G401.6 (cell line): ENCODE data around the gene NDRG3.
"Not testable (repeated sequence)": the region's sequence is repeated elsewhere in the genome, so short reads cannot be mapped to it uniquely, and the experiment has no call there.

Experiments
- FAIRE-seq: peaks from 2 replicates; lab custom pipeline; 2012; peaks lifted over from hg19 to GRCh38; lab: Jason Lieb, UNC

NDRG3 gene

DNA sequence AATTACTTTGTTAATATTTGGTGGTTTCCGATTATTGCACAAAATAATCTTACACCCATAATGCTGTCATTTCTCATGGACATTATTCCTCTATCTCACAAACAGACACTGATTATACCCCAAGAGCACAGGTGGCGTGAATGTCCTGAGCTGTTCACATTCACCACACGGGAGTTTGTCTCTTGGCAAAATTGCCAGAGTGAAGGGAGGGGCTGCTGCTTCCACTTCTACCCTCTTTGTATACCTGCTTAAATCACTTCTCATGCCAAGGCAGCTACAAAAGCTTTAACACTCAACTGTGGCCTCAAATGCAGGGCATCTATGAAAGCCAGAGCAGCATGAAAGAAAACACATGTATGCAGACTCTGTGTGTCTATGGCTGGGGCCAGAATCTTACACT, 58.0 kb downstream of the NDRG3 start:
- no peak for FAIRE-seq

GRCh38 chr20:36686944-36687343, 58.9 kb downstream of the NDRG3 start:
- FAIRE-seq, result no peak

DNA sequence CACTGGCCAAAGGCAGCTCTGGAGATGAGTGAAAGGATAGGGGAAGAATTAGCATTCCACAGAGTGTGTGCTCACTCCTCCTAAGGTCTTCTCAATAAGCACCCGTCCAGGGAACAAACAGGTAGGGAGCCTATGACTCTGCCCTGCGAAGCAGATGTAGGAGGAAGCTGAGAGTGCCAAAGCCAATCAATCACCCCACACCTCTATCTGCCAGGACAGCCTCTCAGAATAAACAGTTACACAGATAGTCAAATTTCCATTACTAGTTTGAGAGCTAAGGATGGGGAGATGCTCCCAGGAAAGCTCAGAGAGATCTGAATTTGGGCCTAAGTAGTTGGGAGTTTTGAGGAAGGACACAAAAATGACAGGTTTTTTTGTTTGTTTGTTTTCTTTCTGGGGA, 59.4 kb downstream of the NDRG3 start:
- FAIRE-seq, result no peak

DNA sequence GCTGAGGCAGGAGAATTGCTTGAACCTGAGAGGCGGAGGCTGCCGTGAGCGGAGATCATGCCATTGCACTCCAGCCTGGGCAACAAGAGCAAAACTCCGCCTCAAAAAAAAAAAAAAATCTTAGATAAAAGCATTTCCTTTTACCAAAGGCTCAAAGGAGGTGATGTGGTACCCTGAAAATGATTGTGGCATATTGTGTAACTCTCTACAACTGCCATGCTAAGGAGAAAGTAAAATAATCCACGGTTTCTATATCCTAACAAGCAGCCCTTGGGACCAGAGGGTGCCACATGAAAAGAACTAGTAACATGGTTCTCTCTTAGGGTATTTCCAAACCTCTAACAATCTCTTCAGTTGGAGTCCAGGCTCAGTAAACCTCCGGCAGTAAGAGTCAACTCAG, 61.1 kb downstream of the NDRG3 start:
- no peak for FAIRE-seq

- FAIRE-seq, result no peak
These were observed 63.6 kb downstream of the NDRG3 start for GRCh38 chr20:36682311-36682710.

DNA sequence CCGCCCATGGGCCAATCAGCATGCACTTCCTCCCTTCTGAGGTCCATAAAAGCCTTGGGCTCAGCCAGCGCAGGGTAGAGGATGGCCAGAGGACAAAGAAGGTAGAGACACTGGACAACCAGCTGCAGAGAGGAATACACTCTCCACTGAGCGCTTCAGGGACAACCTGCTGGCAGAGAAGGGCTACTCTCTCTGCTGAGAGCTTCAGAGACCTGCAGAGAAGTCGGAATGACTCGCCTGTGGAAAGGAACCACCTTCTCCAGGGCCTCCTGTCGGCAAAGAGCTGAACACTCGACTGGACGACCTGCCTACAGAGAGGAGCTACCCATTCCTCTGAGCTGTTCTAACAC, 68.5 kb downstream of the NDRG3 start:
- FAIRE-seq, result no peak

DNA sequence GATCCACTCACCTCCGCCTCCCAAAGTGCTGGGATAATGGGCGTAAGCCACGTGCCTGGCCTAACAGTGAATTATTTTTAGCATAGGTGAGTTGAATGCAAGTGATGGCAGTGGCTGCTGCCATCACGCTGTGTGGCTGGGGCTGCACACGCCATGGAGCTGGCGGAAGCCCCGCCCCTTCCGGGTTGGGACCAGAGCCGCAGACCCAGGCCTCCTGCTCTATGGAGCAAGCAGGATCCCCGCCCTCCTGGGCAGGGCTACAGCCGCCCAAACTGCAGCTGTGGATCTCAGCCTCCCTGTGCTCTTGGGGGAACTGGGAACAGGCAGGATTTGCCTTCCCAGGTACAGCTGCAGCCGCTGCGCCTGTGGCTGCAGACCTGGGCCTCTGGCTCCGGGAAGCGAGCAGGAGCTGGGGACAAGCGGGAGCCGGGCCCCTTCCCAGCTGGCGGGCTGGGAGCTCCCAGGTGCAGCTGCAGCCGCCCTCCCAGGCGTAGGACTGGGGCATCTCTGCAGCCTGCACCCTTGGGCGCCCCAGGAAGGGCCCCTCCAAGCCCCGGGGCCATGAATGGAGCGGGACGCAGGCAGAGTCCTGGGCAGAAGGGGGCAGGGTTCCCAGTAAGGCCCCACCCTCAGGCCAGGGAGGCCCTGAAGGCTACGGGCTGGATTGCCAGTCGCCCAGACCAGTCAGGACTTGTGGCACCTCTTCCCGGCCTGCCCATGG, 69.0 kb downstream of the NDRG3 start:
- FAIRE-seq, result no peak

DNA sequence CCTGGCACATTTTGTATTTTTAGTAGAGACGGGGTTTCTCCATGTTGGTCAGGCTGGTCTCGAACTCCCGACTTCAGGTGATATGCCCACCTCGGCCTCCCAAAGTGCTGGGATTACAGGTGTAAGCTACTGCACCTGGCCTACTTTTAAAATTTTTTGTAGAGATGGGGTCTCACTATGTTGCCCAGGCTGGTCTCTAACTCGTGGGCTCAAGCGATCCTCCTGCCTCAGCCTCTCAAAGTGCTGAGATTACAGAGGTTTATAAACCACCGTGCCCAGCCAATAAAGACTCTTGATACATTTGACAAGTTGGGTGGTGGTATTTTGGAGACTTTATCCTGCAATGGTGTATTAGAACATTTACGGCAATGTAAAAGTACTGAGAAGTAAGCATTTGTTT, 70.3 kb downstream of the NDRG3 start:
- not testable (repeated sequence) for FAIRE-seq

DNA sequence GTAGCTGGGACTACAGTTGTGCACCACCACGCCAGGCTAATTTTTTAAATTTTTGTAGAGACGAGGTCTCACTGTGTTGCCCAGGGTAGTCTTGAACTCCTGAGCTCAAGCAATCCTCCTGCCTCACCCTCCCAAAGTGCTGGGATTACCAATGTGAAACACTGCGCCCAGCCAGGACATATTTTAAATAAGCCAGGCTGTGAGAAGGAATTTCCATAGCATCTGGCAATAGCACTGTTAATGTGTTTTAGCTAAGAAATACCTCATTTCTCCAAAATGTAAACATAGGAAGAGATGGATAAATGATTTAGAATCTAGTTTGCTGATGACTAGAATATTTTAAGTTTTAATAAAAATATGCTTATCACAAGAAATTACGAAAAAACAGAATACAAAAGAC, 72.9 kb downstream of the NDRG3 start:
- no peak for FAIRE-seq

GRCh38 chr20:36670665-36671357, 75.1 kb downstream of the NDRG3 start:
- no peak for FAIRE-seq

GRCh38 chr20:36666181-36666740, 79.6 kb downstream of the NDRG3 start:
- FAIRE-seq, result peak; percentile 56

DNA sequence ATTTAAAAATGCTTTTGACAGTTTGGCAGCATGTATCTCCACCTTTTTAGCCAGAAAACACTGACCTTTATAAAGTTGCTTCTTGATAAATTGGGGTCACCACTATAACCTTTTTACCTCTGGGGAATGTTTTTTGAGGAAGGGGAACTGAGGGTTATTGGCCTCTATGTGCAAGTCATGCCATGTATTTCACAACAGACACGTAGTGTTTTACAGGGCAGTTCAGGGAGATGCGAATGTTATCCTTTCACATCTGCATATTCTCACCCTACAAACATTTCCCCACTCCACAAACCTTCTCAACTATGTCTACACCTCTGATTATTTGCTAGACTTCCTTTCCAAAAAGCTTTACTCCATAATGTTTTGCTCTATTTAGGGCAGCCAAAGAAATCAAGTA, 82.9 kb downstream of the NDRG3 start:
- FAIRE-seq, result no peak

GRCh38 chr20:36658300-36658699, 87.6 kb downstream of the NDRG3 start:
- no peak for FAIRE-seq

GRCh38 chr20:36656733-36657132, 89.2 kb downstream of the NDRG3 start:
- FAIRE-seq, result no peak

GRCh38 chr20:36655004-36655403, 90.9 kb downstream of the NDRG3 start:
- FAIRE-seq, result no peak

DNA sequence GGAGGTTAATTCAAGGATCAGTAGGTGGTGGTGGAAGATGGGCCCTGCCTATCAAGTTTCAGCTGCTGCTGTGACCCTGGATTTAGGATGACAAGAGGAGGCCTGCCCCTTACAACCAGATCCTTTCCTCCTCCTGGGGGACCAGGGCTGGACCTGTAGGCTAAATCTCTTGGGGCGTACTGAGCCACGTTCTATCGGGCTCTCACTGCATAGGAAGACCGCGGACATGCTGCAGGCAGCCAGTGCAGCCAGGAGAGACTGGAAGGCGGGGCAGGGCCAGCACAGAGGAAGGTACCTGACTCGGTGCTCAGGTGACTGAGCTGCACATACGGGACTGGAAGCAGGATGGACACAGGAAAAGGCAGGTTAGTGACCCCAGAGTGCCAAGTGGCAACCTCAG, 91.4 kb downstream of the NDRG3 start:
- no peak for FAIRE-seq

DNA sequence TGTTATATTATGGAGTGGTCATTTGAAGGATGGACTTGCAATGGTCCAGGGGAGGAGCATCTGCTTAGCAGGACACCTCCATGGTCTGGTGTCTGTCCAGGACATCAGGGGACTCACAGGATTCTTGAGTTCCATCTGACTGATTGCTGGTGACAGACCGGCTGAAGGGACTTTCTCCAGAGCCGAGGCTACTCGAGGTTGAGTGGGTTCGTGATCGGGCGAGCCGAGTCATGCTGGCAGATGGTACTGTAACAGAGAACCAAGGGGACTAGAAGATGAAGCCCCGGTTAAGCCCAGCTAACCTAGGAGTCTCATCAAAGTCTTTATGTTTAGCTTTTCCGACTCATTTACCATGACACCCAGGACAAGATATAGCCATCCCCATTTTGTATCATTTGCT, 92.4 kb downstream of the NDRG3 start:
- no peak for FAIRE-seq

DNA sequence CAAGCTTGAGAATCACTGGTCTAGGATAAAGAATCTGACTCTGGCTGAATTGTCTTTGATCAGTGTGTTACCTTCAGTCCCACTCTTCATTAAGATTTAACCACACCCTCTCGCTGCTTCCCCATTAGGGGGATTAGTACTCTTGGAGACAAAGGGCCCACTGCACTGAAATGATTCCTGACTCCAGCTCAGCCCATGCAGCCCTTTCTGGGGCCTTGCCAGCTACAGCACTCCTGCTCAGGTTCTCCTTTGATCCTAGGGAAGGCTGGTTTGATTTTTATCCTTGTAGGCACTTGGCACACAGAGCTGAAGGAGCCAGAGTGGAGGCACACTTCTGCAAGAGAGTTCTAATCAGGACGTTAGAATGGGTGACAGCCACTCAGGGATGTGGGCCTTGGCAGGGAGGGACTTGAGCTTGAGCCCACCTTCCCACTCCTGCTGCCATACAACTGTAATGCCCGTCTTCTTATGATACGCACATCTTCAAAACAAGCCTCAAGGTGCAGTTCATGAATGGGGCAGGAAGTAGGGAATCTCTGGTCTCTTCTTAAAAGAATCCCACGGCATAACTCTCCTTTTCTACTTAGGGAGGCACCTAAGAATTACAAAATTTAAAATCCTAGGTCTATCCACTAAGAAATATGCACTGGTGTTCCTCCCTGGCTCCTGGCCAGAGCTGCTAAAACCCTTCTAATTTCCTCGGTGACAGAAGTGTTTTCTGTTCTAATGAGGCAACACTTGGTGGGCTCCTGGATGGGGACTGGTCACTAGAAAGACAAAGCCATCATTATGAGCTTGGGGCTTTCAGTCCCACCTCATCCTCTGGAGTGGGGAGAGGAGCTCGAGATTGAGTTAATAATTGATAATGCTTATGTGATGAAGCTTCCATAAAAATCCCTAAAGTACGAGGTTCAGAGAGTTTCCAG, 98.4 kb downstream of the NDRG3 start:
- no peak for FAIRE-seq

DNA sequence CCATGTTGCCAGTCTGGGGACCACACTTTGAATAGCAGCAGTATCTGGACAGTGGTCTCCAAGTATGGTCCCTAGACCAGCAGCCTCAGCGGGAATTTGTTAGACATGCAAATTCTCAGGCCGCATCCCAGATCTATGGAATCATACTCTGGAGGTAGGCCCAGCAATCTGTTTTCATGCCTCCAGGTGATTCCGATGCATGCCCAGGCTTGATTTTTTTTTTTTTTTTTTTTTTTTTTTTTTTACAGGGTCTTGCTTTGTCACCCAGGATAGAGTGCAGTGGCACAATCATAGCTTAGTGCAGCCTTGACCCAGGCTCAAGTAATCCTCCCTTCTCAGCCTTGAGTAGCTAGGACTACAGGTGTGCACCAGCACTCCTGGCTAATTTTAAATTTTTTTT, 99.2 kb downstream of the NDRG3 start:
- FAIRE-seq, result no peak

- no peak for FAIRE-seq
These were observed 99.9 kb downstream of the NDRG3 start, which contains the start of gene SLA2 for GRCh38 chr20:36645998-36646397. Gene SLA2, minus strand, starts transcription at chr20:36646196. Its CDS starts 4,861 bp downstream, at chr20:36641335.

- no peak for FAIRE-seq
These were observed 100.5 kb downstream of the NDRG3 start for GRCh38 chr20:36645353-36645752.

GRCh38 chr20:36644706-36645095, 101.2 kb downstream of the NDRG3 start:
- FAIRE-seq, result no peak
